Endothelial cell of umbilical vein (primary cell): ENCODE data around the gene TNFRSF8. TPM values are rescaled to one million over a fixed set of nuclear protein-coding genes. Genes with fewer than 3 reads are reported as not detected.

Experiments used
- BruUV-seq: library from RNA; stranded (reverse); fragments of 400-500 nt; replicated peaks from 2 replicates; lab custom pipeline; 2021; lab: Mats Ljungman, UMichigan
- CTCF ChIA-PET: fragments of 300-600, 350-600 bp; sonication (Branson Sonifier 250); formaldehyde crosslinking; loops from one replicate; lab custom pipeline; 2021; ENCODE audit warnings: antibody characterized with exemption, inconsistent platforms; lab: Charles Lee
- POLR2A ChIA-PET: fragments of 300-600, 350-600 bp; sonication (Branson Sonifier 250); formaldehyde crosslinking; loops from one replicate; lab custom pipeline; 2021; ENCODE audit warnings: antibody characterized with exemption, inconsistent platforms; lab: Charles Lee
- DNase-seq: peaks from one replicate; pipeline ENCODE4 v3.0.0-alpha.2; 2011; ENCODE audit warnings: low read depth, low spot score
- FAIRE-seq: peaks from 2 replicates; lab custom pipeline; 2011; peaks lifted over from hg19 to GRCh38; lab: Jason Lieb, UNC
- H2AFZ ChIP-seq: 2 replicates; pipeline ENCODE4 v1.6.0; 2012; ENCODE audit warnings: low read depth, low read length, control low read depth, inconsistent platforms
- H3K27ac ChIP-seq: 2 replicates; pipeline ENCODE4 v1.5.1; 2011; ENCODE audit warnings: low read depth, mild to moderate bottlenecking, control low read depth, low read length, moderate library complexity; ENCODE audit not compliant: insufficient read depth
- H3K27me3 ChIP-seq, 2 experiments: 2 replicates each; pipeline versions ENCODE4 v1.6.0 to v1.6.1; 2011; ENCODE audit warnings: low read length in 2 of 2, mixed read lengths in 1 of 2; ENCODE audit not compliant: control insufficient read depth in 2 of 2, insufficient read depth in 2 of 2
- H3K36me3 ChIP-seq, 2 experiments: 2 replicates in 1 of 2; 3 replicates in 1 of 2; pipeline ENCODE4 v1.5.1; 2011; ENCODE audit warnings: low read length in 2 of 2, mild to moderate bottlenecking in 1 of 2, moderate library complexity in 1 of 2; ENCODE audit not compliant: control insufficient read depth in 2 of 2, insufficient read depth in 2 of 2; ENCODE audit errors: extremely low read depth in 1 of 2
- H3K4me1 ChIP-seq: 3 replicates; pipeline ENCODE4 v1.5.1; 2011; ENCODE audit warnings: mild to moderate bottlenecking, low read length; ENCODE audit not compliant: control insufficient read depth, insufficient read depth; ENCODE audit errors: extremely low read depth
- H3K4me2 ChIP-seq: 2 replicates; pipeline ENCODE4 v1.6.1; 2011; ENCODE audit warnings: low read length, control low read depth, mixed read lengths; ENCODE audit not compliant: insufficient read depth
- H3K4me3 ChIP-seq, 3 experiments: fragments of 200-600 bp in 1 of 3; sonication (generic), shearing (Covaris generic) in 1 of 3; replicated peaks in 1 of 3; 2 replicates each; pipeline ENCODE4 v1.5.1; 2011 to 2016; ENCODE audit warnings: control low read depth in 3 of 3, low read length in 3 of 3, mild to moderate bottlenecking in 2 of 3, inconsistent platforms in 1 of 3, low read depth in 1 of 3, moderate library complexity in 1 of 3; ENCODE audit not compliant: insufficient read depth in 1 of 3
- H3K79me2 ChIP-seq: 2 replicates; pipeline ENCODE4 v1.6.0; 2012; ENCODE audit warnings: low read length, inconsistent platforms; ENCODE audit not compliant: control insufficient read depth, insufficient read depth
- H3K9ac ChIP-seq: replicated peaks from 2 replicates; pipeline ENCODE3; 2011; ENCODE audit warnings: low read length, control low read depth; ENCODE audit not compliant: insufficient read depth; ENCODE audit errors: extremely low read depth
- H3K9me1 ChIP-seq: replicated peaks from 3 replicates; pipeline ENCODE4 v1.6.0; 2011; ENCODE audit warnings: mild to moderate bottlenecking, low read length; ENCODE audit not compliant: control insufficient read depth, insufficient read depth; ENCODE audit errors: extremely low read depth
- H3K9me3 ChIP-seq: replicated peaks from 2 replicates; pipeline ENCODE4 v1.5.1; 2012; ENCODE audit warnings: low read length, inconsistent platforms; ENCODE audit not compliant: control insufficient read depth, insufficient read depth
- H4K20me1 ChIP-seq: replicated peaks from 2 replicates; pipeline ENCODE3; 2011; ENCODE audit warnings: mild to moderate bottlenecking, low read length; ENCODE audit not compliant: control insufficient read depth, insufficient read depth; ENCODE audit errors: extremely low read depth
- CTCF ChIP-seq, 2 donors: IDR thresholded peaks; 1 replicate in 1 of 2; 2 replicates in 1 of 2; pipeline ENCODE4 v1.5.1; 2011; ENCODE audit warnings: low read length in 2 of 2, mild to moderate bottlenecking in 2 of 2, moderate library complexity in 2 of 2, control low read depth in 1 of 2, inconsistent platforms in 1 of 2, low read depth in 1 of 2; ENCODE audit not compliant: insufficient read depth in 1 of 2; ENCODE audit errors: extremely low read depth in 1 of 2
- EZH2 ChIP-seq: IDR thresholded peaks from 2 replicates; pipeline ENCODE4 v1.6.1; 2012; ENCODE audit warnings: borderline replicate concordance, low read depth, mild to moderate bottlenecking, moderate library complexity, low read length, inconsistent platforms; ENCODE audit not compliant: severe bottlenecking
- FOS ChIP-seq: IDR thresholded peaks from 2 replicates; pipeline ENCODE4 v1.6.1; 2011; ENCODE audit warnings: mild to moderate bottlenecking, low read length, moderate library complexity, borderline replicate concordance; ENCODE audit not compliant: insufficient read depth
- GATA2 ChIP-seq: IDR thresholded peaks from 2 replicates; pipeline ENCODE4 v1.7.0; 2011; ENCODE audit warnings: low read depth, mild to moderate bottlenecking, moderate library complexity, mixed read lengths, low read length; ENCODE audit not compliant: insufficient read length, insufficient read depth
- JUN ChIP-seq: IDR thresholded peaks from 2 replicates; pipeline ENCODE4 v1.6.1; 2011; ENCODE audit warnings: borderline replicate concordance, low read depth; ENCODE audit not compliant: insufficient read length, insufficient read depth
- MAX ChIP-seq: IDR thresholded peaks from 2 replicates; pipeline ENCODE4 v1.6.1; 2011; ENCODE audit not compliant: insufficient read depth, insufficient read length
- MYC ChIP-seq: IDR thresholded peaks from one replicate; pipeline ENCODE4 v1.6.1; 2011; ENCODE audit warnings: mild to moderate bottlenecking, low read depth, low read length
- POLR2A ChIP-seq: IDR thresholded peaks from 2 replicates; pipeline ENCODE4 v1.6.1; 2012; ENCODE audit warnings: low read depth, mild to moderate bottlenecking, control low read depth, low read length
- dilution Hi-C: fragments of 300-500 bp; cut with MboI; formaldehyde crosslinking; loops from one replicate; pipeline ENCODE4 v1.15.0; 2019; ENCODE audit warnings: low sequenced_read_pairs; ENCODE audit not compliant: extremely low pct_ligation_motif_present
- intact Hi-C: fragments of 100-400 bp; cut with micrococcal nuclease; formaldehyde crosslinking; loops from one replicate; pipeline ENCODE4 v1.10.0; 2022
- polyA plus RNA-seq, 4 experiments: library from polyadenylated mRNA; depleted of rRNA in 3 of 4; stranded (reverse) in 3 of 4; unstranded in 1 of 4; fragments of >200 nt; gene quantifications; 2 replicates each; pipeline versions ENCODE4 v1.2.1 to v1.2.3, GENCODE V29; 2011 to 2012; ENCODE audit warnings: missing spikeins in 1 of 4
- total RNA-seq: library from RNA; stranded (reverse); gene quantifications from 2 replicates; pipeline ENCODE4 v1.2.3, GENCODE V29; 2021

The TNFRSF8 gene
- total and polyA plus RNA-seq, 2 donors (not counting 3 experiments of a cell fraction or from before 2014, with no cell fraction given), result 0.47 TPM; not detected in 1

GRCh38 chr1:12087797-12088314, 24.8 kb downstream of the TNFRSF8 start:
- Histone ChIP-seq H3K9ac (no peak overlapping the region), H3K4me2 (no peak overlapping the region), H4K20me1 (no peaks in the 10 kb centered on the region), H3K4me1 (no peaks in the 10 kb centered on the region), H3K4me3 (no peak overlapping the region), H3K27me3 (peaks cover 0 to 2% of the 10 kb centered on the region in 2 experiments), H3K9me1 (no peaks in the 10 kb centered on the region), H3K36me3 (no peaks in the 10 kb centered on the region), H3K9me3 (no peaks in the 10 kb centered on the region), H3K79me2 (no peaks in the 10 kb centered on the region), H3K27ac (no peak overlapping the region), H2AFZ (no peak overlapping the region)
- dilution Hi-C loops, result no loop called here
- no peak for FAIRE-seq
- no TSS peak for BruUV-seq
- TF ChIP-seq MYC (no peak), JUN (no peak), CTCF (IDR thresholded peaks at IDR 0.05; ENCODE audit: extremely low read depth in 1 of 2, insufficient read depth in 1 of 2, low read depth in 1 of 2, low read length in 2 of 2) (no peak), GATA2 (no peak), POLR2A (no peak), MAX (no peak), EZH2 (no peak), FOS (no peak)
- ChIA-PET POLR2A (no interaction called here), CTCF (interaction anchor here (2.4 kb wide), 1 partner anchor 9 kb away, joined by 16 read pairs; no protein-coding TSS in a partner anchor)
- intact Hi-C loops, result no loop called here
- DNase-seq, result no peak
